Fibroblast of the aortic adventitia (primary cell): ENCODE measurements around the gene KLRB1. TPM values are rescaled to one million over a fixed set of nuclear protein-coding genes. Genes with fewer than 3 reads are reported as not detected.

Experiments
- DNase-seq: peaks from one replicate; pipeline ENCODE4 v3.0.0-alpha.2; 2010; ENCODE audit warnings: low read depth
- H3K4me3 ChIP-seq: 2 replicates; pipeline ENCODE4 v1.5.1; 2011; ENCODE audit warnings: low read depth, mild to moderate bottlenecking, control low read depth, low read length, moderate library complexity
- CTCF ChIP-seq: IDR thresholded peaks from 2 replicates; pipeline ENCODE4 v1.5.1; 2011; ENCODE audit warnings: mild to moderate bottlenecking, low read length, control low read depth, inconsistent platforms; ENCODE audit not compliant: insufficient read depth
- total RNA-seq: library from RNA; depleted of rRNA; stranded (reverse); fragments of >200 nt; gene quantifications from 2 replicates; pipeline ENCODE4 v1.2.3, GENCODE V29; 2012; ENCODE audit warnings: low replicate concordance

KLRB1 gene
- total RNA-seq, result not detected in 2 replicates

DNA sequence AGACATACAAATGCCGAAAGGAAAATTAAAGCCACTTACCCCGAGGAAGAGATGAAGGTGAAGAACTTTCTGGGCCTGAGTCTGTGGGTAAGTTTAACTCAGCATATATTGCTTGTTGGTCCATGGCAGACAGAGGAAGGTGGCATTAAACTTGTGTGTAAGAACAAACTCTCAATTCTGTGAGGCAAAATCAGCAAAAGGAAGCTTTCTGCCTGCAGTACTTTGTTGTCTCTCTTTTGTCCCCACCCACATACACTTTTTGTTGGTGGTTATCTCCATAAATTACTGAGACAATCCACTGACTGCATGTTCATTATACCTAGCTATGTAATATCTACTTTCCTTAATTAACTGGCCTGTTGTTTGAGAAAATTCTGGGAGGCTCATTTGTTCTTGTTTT, at the start of gene KLRB1:
Gene KLRB1, minus strand, starts transcription at position 201 of the 400 bp plus-strand sequence. Its CDS starts 77 bp downstream, at position 124.
- no peak for TF ChIP-seq CTCF
- H3K4me3 ChIP-seq, result no peak within 1 kb of the TSS
- no peak for DNase-seq

GRCh38 chr12:9651265-9651729, 43.6 kb upstream of the KLRB1 start:
- no peak for TF ChIP-seq CTCF
- DNase-seq, result peak; percentile 44
- H3K4me3 ChIP-seq, result no peak overlapping the region

- TF ChIP-seq CTCF, result no peak
- H3K4me3 ChIP-seq, result no peak overlapping the region
- peak; percentile 3 for DNase-seq
Measured at GRCh38 chr12:9650151-9650576, 42.4 kb upstream of the KLRB1 start.

GRCh38 chr12:9649532-9649940, 41.8 kb upstream of the KLRB1 start:
- no peak for TF ChIP-seq CTCF

DNA sequence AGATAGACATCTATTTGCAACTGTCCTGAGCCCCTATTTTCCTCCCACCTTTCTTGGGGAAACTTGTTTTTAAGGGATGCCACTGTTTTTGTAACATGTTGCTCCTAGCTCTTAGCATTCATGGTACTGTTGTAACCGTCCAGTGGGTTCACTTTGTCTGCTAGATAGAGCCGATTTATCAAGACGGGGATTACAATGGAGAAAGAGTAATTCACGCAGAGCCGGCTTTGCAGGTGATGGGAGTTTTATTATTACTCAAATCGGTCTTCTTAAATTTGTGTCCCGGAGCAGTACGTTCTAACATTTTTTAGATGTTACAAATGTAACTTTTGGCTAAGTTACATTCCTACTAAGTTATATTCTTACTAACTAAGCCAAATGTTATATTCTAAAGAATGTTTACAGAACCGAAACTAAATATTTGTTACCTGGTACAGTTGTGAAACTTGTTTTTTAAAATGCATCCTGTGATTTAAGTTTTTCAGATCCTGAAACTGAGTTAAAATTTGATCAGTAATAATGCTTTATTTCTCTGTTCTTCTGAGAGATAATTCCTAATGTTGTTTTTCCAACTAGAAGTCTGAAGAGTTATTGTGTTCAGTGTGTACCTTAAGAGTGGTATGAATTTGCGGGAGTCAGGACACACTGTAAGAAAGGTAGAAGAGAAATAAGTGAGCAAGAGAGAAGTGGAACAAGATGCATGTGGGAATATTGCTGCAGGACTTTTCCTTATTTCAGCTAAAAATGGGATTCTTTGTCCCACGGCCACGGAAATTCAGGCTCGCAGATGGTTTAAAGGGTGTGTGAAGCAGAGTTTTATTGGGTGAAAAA, 41.2 kb upstream of the KLRB1 start:
- peak overlapping the region; percentile 83 for H3K4me3 ChIP-seq
- TF ChIP-seq CTCF, result no peak
- DNase-seq, result peak; percentile 46

More at GRCh38 chr12:9649532-9649940, 41.8 kb upstream of the KLRB1 start:
- H3K4me3 ChIP-seq, result peak overlapping the region; percentile 83
- no peak for DNase-seq

GRCh38 chr12:9647825-9648700, 40.3 kb upstream of the KLRB1 start:
- peak overlapping the region; percentile 83 for H3K4me3 ChIP-seq
- peak; percentile 1 for TF ChIP-seq CTCF
- peak; percentile 55 for DNase-seq
